ENCODE data around the gene GPR160. TPM values are rescaled to one million over a fixed set of nuclear protein-coding genes. Genes with fewer than 3 reads are reported as not detected.
"Not testable (repeated sequence)": the region's sequence is repeated elsewhere in the genome, so short reads cannot be mapped to it uniquely, and the experiment has no call there.

The GPR160 gene
- polyA plus RNA-seq, 3 donors = 10.0 to 19.7 (median 11.5) TPM

- Mint-ChIP-seq H3K27me3 (ENCODE audit: low read depth in 3 of 3) (peaks cover 0 to 2% (median 0%) of the 10 kb centered on the region in 3 donors), H3K36me3 (peaks cover 58 to 76% of the 10 kb centered on the region in 2 donors), H3K27ac (peak overlapping the region in 6 of 7 donors; percentile 42 to 77 (median 58)), H3K9me3 (peaks cover 0 to 4% (median 0%) of the 10 kb centered on the region in 7 donors), H3K4me3 (no peak overlapping the region), H3K4me1 (no peaks in the 10 kb centered on the region)
- Histone ChIP-seq H3K9me3 (replicated peaks in 1 of 2; ENCODE audit: control insufficient read depth in 1 of 2, insufficient read depth in 1 of 2, low read length in 2 of 2) (no peaks in the 10 kb centered on the region), H4K20me1 (ENCODE audit: insufficient read depth, low read length) (peaks cover 34% of the 10 kb centered on the region), H3K4me1 (ENCODE audit: control insufficient read depth in 1 of 2, insufficient read depth in 2 of 2, low read length in 2 of 2) (no peaks in the 10 kb centered on the region), H2AFZ (ENCODE audit: insufficient read depth, low read depth, low read length, poor library complexity, severe bottlenecking) (no peak overlapping the region), H3K9ac (ENCODE audit: insufficient read depth, low read length, poor library complexity, severe bottlenecking) (no peak overlapping the region), H3K27me3 (ENCODE audit: control insufficient read depth in 2 of 2, insufficient read depth in 2 of 2, low read length in 2 of 2) (no peaks in the 10 kb centered on the region), H3K79me2 (ENCODE audit: insufficient read depth, low read length) (no peaks in the 10 kb centered on the region), H3K4me2 (replicated peaks; ENCODE audit: extremely low read depth, low read length, poor library complexity, severe bottlenecking) (no peak overlapping the region), H3K4me3 (replicated peaks in 1 of 3; ENCODE audit: low read depth in 2 of 3, low read length in 3 of 3) (no peak overlapping the region), H3K36me3 (replicated peaks in 1 of 2; ENCODE audit: control insufficient read depth in 1 of 2, insufficient read depth in 2 of 2, low read length in 2 of 2) (peaks cover 81 to 95% of the 10 kb centered on the region in 2 donors), H3K27ac (ENCODE audit: low read depth in 1 of 2, low read length in 2 of 2) (no peak overlapping the region)
- no peak for DNase-seq
- TF ChIP-seq CTCF (IDR thresholded peaks at IDR 0.05) = no peak
- intact Hi-C loops (cut with micrococcal nuclease) = no loop called here
- 45% methylated on average over 7 of the region's 9 CpGs for WGBS (ENCODE audit: insufficient coverage)
Observed at GRCh38 chr3:170111147-170111771, 73.5 kb downstream of the GPR160 start.

- H3K4me1 ChIP-seq (ENCODE audit: control insufficient read depth in 1 of 2, insufficient read depth in 2 of 2, low read length in 2 of 2); H3K27me3 Mint-ChIP-seq (ENCODE audit: low read depth in 3 of 3); H2AFZ ChIP-seq (ENCODE audit: insufficient read depth, low read depth, low read length, poor library complexity, severe bottlenecking); intact Hi-C loops (cut with micrococcal nuclease); H3K9me3 Mint-ChIP-seq; DNase-seq; H3K4me1 Mint-ChIP-seq; H3K9ac ChIP-seq (ENCODE audit: insufficient read depth, low read length, poor library complexity, severe bottlenecking); H3K27ac ChIP-seq (ENCODE audit: low read depth in 1 of 2, low read length in 2 of 2); H3K27me3 ChIP-seq (ENCODE audit: control insufficient read depth in 2 of 2, insufficient read depth in 2 of 2, low read length in 2 of 2); H3K79me2 ChIP-seq (ENCODE audit: insufficient read depth, low read length); H3K4me2 ChIP-seq (replicated peaks; ENCODE audit: extremely low read depth, low read length, poor library complexity, severe bottlenecking); H3K4me3 Mint-ChIP-seq; H3K9me3 ChIP-seq (replicated peaks in 1 of 2; ENCODE audit: control insufficient read depth in 1 of 2, insufficient read depth in 1 of 2, low read length in 2 of 2); H3K4me3 ChIP-seq (replicated peaks in 1 of 3; ENCODE audit: low read depth in 2 of 3, low read length in 3 of 3): not testable (repeated sequence)
- H4K20me1 ChIP-seq (ENCODE audit: insufficient read depth, low read length) = peaks cover 11% of the 10 kb centered on the region
- Mint-ChIP-seq H3K27ac (peak overlapping the region in 1 of 7 donors; percentile 58), H3K36me3 (peaks cover 51 to 82% of the 10 kb centered on the region in 2 donors)
- peaks cover 78 to 96% of the 10 kb centered on the region in 2 donors for H3K36me3 ChIP-seq (replicated peaks in 1 of 2; ENCODE audit: control insufficient read depth in 1 of 2, insufficient read depth in 2 of 2, low read length in 2 of 2)
- WGBS (ENCODE audit: insufficient coverage) = no CpG with 5 or more reads among the region's 8 CpGs
Observed at GRCh38 chr3:170114165-170114564, 76.4 kb downstream of the GPR160 start.

All from CD14-positive monocyte (primary cell).